ENCODE measurements around the gene PANX2.

- TF ChIP-seq, protein P1, sequence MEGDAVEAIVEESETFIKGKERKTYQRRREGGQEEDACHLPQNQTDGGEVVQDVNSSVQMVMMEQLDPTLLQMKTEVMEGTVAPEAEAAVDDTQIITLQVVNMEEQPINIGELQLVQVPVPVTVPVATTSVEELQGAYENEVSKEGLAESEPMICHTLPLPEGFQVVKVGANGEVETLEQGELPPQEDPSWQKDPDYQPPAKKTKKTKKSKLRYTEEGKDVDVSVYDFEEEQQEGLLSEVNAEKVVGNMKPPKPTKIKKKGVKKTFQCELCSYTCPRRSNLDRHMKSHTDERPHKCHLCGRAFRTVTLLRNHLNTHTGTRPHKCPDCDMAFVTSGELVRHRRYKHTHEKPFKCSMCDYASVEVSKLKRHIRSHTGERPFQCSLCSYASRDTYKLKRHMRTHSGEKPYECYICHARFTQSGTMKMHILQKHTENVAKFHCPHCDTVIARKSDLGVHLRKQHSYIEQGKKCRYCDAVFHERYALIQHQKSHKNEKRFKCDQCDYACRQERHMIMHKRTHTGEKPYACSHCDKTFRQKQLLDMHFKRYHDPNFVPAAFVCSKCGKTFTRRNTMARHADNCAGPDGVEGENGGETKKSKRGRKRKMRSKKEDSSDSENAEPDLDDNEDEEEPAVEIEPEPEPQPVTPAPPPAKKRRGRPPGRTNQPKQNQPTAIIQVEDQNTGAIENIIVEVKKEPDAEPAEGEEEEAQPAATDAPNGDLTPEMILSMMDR (IDR thresholded peaks at IDR 0.05): no peak
- TF ChIP-seq POLR2A (IDR thresholded peaks at IDR 0.05): no peak
These were observed 18.8 kb downstream of the PANX2 start for GRCh38 chr22:50189184-50189848.
